ENCODE results near the gene SNAPC3.

GRCh38 chr9:15501179-15501578, 78.5 kb downstream of the SNAPC3 start:
- no peak for TF ChIP-seq POLR2A (IDR thresholded peaks at IDR 0.05)
- no peak for TF ChIP-seq CTCF (IDR thresholded peaks at IDR 0.05)
